ENCODE results near the gene RPL28.
"Not testable (repeated sequence)": the region's sequence is repeated elsewhere in the genome, so short reads cannot be mapped to it uniquely, and the experiment has no call there.

The RPL28 gene

GRCh38 chr19:55410168-55410567 lies 24.4 kb downstream of the RPL28 start:
- no peak overlapping the region for H3K4me3 ChIP-seq
- no peak overlapping the region for H3K27ac ChIP-seq

GRCh38 chr19:55418185-55418584 lies 32.5 kb downstream of the RPL28 start:
- H3K27ac ChIP-seq: no peak overlapping the region

GRCh38 chr19:55419103-55419502 lies 33.4 kb downstream of the RPL28 start:
- Histone ChIP-seq H3K27ac (no peak overlapping the region), H3K4me3 (no peak overlapping the region)

More at GRCh38 chr19:55418185-55418584, 32.5 kb downstream of the RPL28 start:
- no peak overlapping the region for H3K4me3 ChIP-seq

- Histone ChIP-seq H3K27ac (no peak overlapping the region), H3K4me3 (no peak overlapping the region)
These were observed 34.0 kb downstream of the RPL28 start for GRCh38 chr19:55419624-55420236.

GRCh38 chr19:55421281-55421680 lies 35.5 kb downstream of the RPL28 start:
- H3K27ac ChIP-seq: peak overlapping the region in 1 of 21 experiments; percentile 29
- not testable (repeated sequence) for H3K4me3 ChIP-seq

- H3K4me3 ChIP-seq: no peak overlapping the region
These were observed 37.7 kb downstream of the RPL28 start for GRCh38 chr19:55423225-55424005.

GRCh38 chr19:55424518-55424917 lies 38.8 kb downstream of the RPL28 start:
- Histone ChIP-seq H3K4me3 (no peak overlapping the region), H3K27ac (no peak overlapping the region)

More at GRCh38 chr19:55423225-55424005, 37.7 kb downstream of the RPL28 start:
- no peak overlapping the region for H3K27ac ChIP-seq

- Histone ChIP-seq H3K4me3 (no peak overlapping the region), H3K27ac (peak overlapping the region in 1 of 21 experiments; percentile 35)
These were observed 40.3 kb downstream of the RPL28 start for GRCh38 chr19:55426042-55426441.

GRCh38 chr19:55431183-55431582 lies 45.5 kb downstream of the RPL28 start:
- Histone ChIP-seq H3K4me3 (no peak overlapping the region), H3K27ac (no peak overlapping the region)

GRCh38 chr19:55432241-55432959 lies 46.7 kb downstream of the RPL28 start:
- no peak overlapping the region for H3K4me3 ChIP-seq
- no peak overlapping the region for H3K27ac ChIP-seq

- H3K27ac ChIP-seq: peak overlapping the region in 1 of 21 experiments; percentile 13
- no peak overlapping the region for H3K4me3 ChIP-seq
These were observed 47.6 kb downstream of the RPL28 start for GRCh38 chr19:55433292-55433691.

GRCh38 chr19:55434356-55434919 lies 48.7 kb downstream of the RPL28 start:
- Histone ChIP-seq H3K27ac (no peak overlapping the region), H3K4me3 (no peak overlapping the region)

GRCh38 chr19:55435020-55435419 lies 49.3 kb downstream of the RPL28 start:
- H3K4me3 ChIP-seq: no peak overlapping the region
- no peak overlapping the region for H3K27ac ChIP-seq

GRCh38 chr19:55436847-55437246 lies 51.1 kb downstream of the RPL28 start:
- Histone ChIP-seq H3K4me3 (no peak overlapping the region), H3K27ac (no peak overlapping the region)

- no peak overlapping the region for H3K4me3 ChIP-seq
- no peak overlapping the region for H3K27ac ChIP-seq
These were observed 51.7 kb downstream of the RPL28 start for GRCh38 chr19:55437410-55437809.

- H3K27ac ChIP-seq: no peak overlapping the region
- no peak overlapping the region for H3K4me3 ChIP-seq
These were observed 53.3 kb downstream of the RPL28 start for GRCh38 chr19:55439052-55439451.

- Histone ChIP-seq H3K4me3 (no peak overlapping the region), H3K27ac (no peak overlapping the region)
These were observed 54.8 kb downstream of the RPL28 start for GRCh38 chr19:55440411-55441105.

GRCh38 chr19:55441319-55441691 lies 55.6 kb downstream of the RPL28 start:
- Histone ChIP-seq H3K4me3 (no peak overlapping the region), H3K27ac (no peak overlapping the region)

GRCh38 chr19:55441692-55442321 lies 56.1 kb downstream of the RPL28 start:
- Histone ChIP-seq H3K4me3 (peak overlapping the region in 1 of 7 experiments; percentile 12), H3K27ac (no peak overlapping the region)

Data from skin epidermis (tissue), 12 donors.